HG03097 (cell line): Measurements from ENCODE around the gene MBNL2.

Experiments used
- ATAC-seq: cut with Tn5 transposase; IDR thresholded peaks from one replicate; pipeline ENCODE4 v1.9.1; 2021; ENCODE audit not compliant: unreplicated experiment, low FRiP score

The MBNL2 gene

DNA sequence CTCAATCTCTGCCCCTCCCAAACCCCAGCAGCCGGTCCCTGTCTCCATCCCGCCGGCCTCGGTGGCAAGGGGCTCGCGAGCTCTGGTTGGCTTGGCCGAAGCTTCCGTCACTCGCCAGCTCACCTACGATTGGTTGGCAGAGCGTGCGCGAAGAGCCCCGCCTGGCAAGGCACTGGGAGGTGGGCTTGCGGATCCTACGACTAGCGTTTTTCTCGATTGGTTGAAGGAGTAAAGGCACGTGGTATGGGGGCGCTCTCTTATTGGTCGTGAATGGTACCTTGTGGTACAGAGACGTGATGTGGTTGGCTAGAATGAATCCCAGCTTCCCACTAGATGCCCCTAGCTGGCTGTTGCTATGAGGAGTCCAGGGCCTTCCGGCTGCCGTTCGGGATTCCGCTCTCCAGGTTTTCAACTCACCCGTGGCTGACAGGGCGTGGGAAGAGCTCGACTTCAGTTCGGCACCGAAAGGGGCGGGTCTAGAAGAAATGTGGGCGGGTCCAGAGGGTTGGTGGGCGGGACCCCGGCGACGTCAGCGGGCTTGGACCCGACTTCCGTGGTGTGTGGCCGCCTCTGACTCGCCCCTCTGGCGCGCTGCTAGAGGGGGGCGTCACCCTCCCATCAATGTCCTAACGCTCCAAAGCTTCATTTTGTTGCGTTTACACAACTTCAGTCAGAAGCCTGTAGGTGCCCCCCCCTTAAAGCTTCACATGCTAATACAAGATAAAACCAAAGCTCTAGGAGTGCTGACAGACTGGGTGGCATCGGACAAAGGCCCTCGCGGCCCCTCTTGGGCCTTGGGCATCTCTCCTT, 211.0 kb downstream of the MBNL2 start:
- ATAC-seq: peak; percentile 85

DNA sequence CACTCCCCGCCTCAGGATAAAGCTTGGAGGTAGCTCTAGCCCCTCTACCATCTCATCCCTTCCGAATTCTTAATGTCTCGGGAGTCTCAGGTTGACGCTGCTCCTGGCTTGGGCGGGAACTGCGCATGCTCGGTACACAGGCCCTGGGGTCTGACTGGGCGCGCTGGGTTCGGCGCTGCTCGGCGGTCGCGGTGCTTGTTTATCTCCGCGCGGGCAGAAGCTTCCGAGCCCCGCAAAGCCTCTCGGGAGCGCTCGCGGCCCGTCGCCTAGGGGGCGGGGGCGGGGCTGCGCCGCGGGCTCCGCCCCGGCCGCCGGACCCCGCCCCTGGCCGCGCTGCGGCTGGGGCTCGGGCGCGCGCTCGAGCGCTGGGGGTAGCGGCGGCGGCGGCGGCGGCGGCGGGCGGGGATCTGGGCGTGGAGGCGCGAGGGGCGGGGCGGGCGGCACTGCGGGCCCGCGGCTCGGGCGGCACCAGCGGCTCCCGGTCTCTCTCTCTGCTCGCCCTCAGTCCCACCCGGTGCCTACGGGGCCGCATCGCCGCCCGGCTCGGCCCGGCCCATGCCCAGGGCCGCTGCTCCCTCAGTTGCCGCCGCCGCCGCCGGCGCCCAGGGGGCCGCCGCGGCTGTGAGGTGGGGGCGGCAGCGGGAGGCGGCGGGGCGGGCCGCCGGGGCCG, 211.7 kb downstream of the MBNL2 start, which contains the start of gene RAP2A:
Gene RAP2A, plus strand, starts transcription at position 443 of the 670 bp plus-strand sequence. CDS start 302 bp downstream, outside the sequence.
- peak; percentile 38 for ATAC-seq

DNA sequence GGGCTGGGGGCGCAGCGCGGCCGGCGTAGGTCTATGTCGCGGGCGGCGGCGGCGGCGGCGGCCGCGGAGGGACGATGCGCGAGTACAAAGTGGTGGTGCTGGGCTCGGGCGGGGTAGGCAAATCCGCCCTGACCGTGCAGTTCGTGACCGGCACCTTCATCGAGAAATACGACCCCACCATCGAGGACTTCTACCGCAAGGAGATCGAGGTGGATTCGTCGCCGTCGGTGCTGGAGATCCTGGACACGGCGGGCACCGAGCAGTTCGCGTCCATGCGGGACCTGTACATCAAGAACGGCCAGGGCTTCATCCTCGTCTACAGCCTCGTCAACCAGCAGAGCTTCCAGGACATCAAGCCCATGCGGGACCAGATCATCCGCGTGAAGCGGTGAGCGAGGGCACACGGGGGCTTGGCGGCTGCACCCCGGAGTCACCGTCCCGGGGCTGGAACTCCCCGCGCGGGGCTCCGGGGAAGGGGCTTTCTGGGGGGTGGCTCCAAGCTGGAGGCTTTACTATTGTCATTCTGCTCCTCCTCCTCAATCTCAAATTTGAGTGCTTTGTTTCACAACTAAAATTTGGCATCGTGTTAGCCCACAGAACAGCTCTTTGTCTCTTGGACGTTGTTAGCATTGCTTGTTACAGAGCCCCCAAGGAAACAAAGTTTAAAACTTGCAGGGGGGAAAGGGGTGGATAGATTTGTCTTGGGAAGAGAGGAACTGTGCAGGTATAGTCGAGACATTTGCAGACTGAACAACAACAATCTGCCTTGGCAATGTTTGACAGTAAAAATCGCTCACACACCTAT, 212.5 kb downstream of the MBNL2 start:
- ATAC-seq: peak; percentile 2

DNA sequence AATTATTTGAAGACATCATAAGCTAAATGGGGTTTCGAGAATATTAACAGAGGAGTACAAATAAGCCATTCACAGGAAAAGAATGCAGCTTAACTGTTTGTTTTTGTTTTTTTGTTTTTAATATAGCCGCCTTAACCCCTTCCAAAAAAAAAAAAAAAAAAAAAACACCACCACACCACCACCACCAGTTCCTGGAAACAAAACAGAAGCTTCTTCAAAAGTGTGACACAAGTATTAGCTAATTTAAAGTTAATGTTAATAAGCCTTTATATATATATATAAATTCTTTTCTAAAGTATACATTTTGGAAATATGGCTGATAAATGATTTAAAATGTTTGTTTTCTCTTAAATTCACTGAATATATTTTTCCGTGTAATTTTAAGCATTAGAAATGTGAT, 213.2 kb downstream of the MBNL2 start:
- ATAC-seq: no peak

DNA sequence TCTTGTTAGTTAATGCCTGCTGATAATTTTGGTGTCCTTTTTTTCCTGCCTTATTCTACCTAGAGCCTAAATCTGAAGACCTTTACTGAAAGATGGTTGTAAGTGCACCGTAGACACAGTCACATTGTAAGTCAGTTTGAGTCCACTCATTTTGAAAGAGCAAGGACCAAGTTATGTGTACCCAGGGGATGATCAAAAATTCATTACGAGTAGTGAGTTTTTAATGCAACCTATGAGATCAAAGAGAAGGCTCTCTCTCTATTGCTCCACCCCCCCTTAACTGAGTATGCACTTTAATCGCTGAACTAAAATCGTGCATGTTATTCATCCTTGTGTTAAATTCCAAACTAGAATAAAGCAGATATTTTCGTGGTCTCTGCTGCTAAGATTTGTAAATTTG, 213.7 kb downstream of the MBNL2 start:
- ATAC-seq: no peak

DNA sequence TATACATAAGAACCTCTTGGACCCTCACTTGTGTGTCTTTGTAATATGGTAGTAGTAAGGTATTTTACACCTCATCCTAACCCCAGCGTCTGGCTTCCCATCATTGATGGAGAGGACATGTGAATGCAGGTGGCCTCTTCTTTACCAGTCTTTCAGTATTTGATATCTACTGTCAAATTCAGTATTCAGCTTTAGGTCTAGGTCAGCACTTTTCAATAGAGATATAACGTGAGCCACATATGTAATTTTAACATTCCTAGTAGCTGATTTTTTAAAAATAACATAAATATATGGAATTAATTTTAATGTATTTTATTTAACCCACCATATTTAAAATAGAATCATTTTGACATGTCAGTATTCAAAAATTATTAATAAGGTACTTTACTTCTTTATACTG, 214.7 kb downstream of the MBNL2 start:
- ATAC-seq: no peak

DNA sequence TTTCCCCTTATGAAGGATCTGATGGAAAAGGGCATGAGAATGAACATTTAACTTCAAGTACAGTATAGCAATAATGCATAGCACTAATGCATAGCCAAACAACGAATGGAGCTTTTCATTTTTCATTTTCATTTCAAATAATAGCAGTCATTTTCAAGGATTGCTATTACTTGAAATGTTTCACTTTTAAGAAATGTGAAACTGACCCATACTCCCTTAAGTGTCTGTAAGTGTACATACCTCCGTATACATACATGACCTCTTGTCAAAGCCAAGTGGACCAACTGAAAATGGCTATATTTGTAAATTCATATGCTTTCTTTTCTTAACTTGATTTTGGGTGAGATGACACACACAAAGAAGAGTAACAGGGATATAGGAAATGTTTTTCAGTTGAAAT, 215.6 kb downstream of the MBNL2 start:
- ATAC-seq: no peak

DNA sequence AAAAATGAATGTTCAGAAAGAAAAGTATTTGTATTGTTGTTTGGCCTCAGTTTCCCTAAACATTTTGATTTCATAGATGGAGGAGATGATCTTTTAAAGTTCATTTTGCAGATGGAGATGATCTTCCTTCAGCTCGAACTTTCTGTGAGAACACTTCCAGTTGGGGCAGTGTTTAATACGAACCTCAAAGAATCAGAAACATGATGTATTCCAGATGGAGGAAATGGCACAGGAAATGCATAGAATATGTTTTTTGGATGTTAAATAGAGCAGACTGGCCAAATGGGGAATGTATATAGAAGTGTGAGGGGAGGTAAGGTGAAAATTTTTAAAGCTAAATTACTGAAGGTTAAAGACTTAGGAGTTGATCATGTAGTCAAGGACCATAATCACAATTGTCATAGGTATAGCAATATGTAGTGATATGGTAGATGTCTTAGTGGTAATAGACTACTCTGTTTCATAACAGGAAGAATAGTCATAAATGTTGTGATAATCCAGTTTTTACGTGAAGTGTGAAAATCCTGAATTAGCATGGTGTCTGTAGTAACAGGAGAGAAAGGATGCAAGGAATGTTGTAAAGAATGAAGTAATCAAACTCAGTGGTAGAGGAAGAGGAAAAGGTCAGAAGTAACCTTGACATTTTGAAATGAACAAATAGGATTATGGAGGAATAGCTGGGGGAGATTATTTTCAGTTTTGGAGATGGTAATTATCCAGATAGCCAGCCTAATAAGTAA, 216.9 kb downstream of the MBNL2 start:
- ATAC-seq: no peak

DNA sequence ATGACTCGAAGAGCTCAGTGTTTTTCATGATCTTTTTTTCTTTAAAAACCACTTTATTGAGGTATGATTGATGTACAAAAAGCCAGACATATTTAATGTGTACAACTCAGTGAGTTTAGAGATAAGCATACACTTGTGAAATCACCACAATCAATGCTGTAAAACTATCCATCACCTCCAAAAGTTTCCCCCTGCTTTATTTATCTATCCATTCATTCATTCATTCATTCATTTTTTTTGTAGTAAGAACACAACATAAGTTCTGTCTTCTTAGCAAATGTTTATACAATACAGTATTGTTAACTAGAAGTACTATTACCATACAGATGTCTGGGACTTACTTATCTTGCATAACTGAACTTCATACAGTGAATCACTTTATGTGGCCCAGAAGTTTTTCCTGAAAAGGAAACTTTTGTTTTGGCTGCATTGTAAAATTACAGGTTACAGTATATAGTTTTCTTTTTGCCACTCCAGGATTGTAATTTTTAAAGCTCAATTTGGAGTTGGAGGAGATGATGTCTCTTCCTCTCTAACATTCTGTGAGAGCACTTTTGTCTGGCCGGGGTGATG, 218.6 kb downstream of the MBNL2 start:
- ATAC-seq: no peak

DNA sequence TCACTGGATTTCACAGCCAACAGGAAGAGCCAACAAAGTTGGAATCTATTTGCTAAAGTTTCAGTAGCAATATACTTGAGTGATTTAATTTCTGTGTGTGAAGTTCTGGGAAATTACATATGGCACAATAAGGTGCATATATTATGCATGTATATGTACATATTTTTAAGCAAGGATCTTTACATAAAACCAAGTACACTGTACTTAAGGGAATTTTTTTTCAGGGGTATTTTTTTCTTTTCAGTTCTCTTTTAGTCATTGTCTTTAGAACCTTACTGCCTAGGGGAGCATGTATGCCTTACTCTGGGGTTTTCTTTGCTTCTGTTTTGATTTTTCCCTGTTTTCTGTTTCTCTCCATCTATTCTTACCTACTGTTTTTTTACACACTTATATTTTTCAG, 219.2 kb downstream of the MBNL2 start:
- ATAC-seq: no peak
